Left lung (tissue), 10 donors: ENCODE data around the gene RAD23B. TPM values are rescaled to one million over a fixed set of nuclear protein-coding genes. Genes with fewer than 3 reads are reported as not detected.

ENCODE experiments used
- ATAC-seq: fragments of 200-7000 bp; cut with Tn5 transposase; one replicate; pipeline ENCODE4 v1.9.1; 2020; ENCODE audit warnings: moderate library complexity
- DNase-seq, 4 donors: peaks; one replicate each; pipeline ENCODE4 v3.0.0-alpha.2; 2013 to 2020
- H3K27ac ChIP-seq, 2 donors: fragments of 200-600 bp; sonication (generic) in 1 of 2; one replicate each; pipeline versions ENCODE4 v1.5.0 to v1.8.0; 2020 to 2021
- H3K27me3 ChIP-seq, 2 donors: fragments of 200-600 bp; sonication (generic) in 1 of 2; one replicate each; pipeline versions ENCODE4 v1.5.0 to v1.8.0; 2020 to 2021
- H3K36me3 ChIP-seq, 2 donors: fragments of 200-600 bp; sonication (generic) in 1 of 2; one replicate each; pipeline versions ENCODE4 v1.5.0 to v1.8.0; 2020 to 2021
- H3K4me1 ChIP-seq, 2 donors: fragments of 200-600 bp; one replicate each; pipeline ENCODE4 v1.8.0; 2021
- H3K4me3 ChIP-seq, 2 donors: fragments of 200-600 bp; sonication (generic) in 1 of 2; one replicate each; pipeline versions ENCODE4 v1.5.0 to v1.8.0; 2020 to 2021; ENCODE audit warnings: mild to moderate bottlenecking in 1 of 2
- H3K9me3 ChIP-seq, 2 donors: fragments of 200-600 bp; sonication (generic) in 1 of 2; one replicate each; pipeline versions ENCODE4 v1.5.0 to v1.8.0; 2020 to 2021
- CTCF ChIP-seq, 2 donors: fragments of 200-600 bp; sonication (generic) in 1 of 2; IDR thresholded peaks; one replicate each; pipeline versions ENCODE4 v1.5.0 to v1.8.0; 2021; ENCODE audit warnings: antibody characterized with exemption in 2 of 2
- intact Hi-C, 2 donors: fragments of 100-400 bp; cut with DNase I; formaldehyde crosslinking; loops; one replicate each; pipeline versions ENCODE4 v1.11.2 to v1.14.2; 2022
- polyA plus RNA-seq, 6 donors: library from polyadenylated mRNA; unstranded; fragments of 120-200 nt; gene quantifications; one replicate each; pipeline ENCODE4 v1.2.1, GENCODE V29; 2013; ENCODE audit not compliant: insufficient read length in 6 of 6
- total RNA-seq, 2 donors: library from RNA; stranded (reverse); fragmentation: NEBNext Ultra II Directional; extraction: Animal tissue kit (Norgen Biotek cat#: 25700); gene quantifications; one replicate each; pipeline ENCODE4 v1.2.1, GENCODE V29; 2021
- donor health status: DM: no; HTN: yes; CAD: no.
- donor health status: DM: no; HTN: no; CAD: no.

RAD23B gene
- total and polyA plus RNA-seq, 8 donors = 105 to 142 (median 114) TPM

DNA sequence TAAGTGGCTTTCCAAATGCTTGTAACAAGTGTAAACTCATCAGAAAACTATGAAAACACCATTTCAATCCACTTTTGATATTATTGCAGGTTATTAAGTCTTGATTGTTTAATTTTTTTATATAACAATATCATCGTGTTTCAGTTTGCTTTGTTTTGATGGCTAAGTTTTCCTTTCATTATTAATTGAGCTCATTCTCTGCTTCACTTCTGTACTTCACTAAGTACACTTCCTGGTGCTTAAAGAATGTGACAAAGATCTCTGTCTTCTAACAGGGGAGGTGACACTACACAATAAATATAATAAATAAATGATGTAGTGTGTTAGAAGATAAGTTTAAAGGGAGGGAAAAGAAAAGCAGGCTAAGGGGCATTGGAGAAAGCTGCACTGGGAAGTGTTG, 13.0 kb upstream of the RAD23B start:
- Histone ChIP-seq H3K27ac (peak overlapping the region; percentile 2 to 43), H3K36me3 (no peaks in the 10 kb centered on the region), H3K4me1 (peaks cover 3 to 14% of the 10 kb centered on the region in 2 donors), H3K4me3 (no peak overlapping the region), H3K27me3 (no peaks in the 10 kb centered on the region), H3K9me3 (peaks cover 0 to 6% of the 10 kb centered on the region in 2 donors)
- TF ChIP-seq CTCF (IDR thresholded peaks at IDR 0.05) = no peak
- intact Hi-C loops = no loop called here
- peak; percentile 64 for ATAC-seq
- no peak for DNase-seq

DNA sequence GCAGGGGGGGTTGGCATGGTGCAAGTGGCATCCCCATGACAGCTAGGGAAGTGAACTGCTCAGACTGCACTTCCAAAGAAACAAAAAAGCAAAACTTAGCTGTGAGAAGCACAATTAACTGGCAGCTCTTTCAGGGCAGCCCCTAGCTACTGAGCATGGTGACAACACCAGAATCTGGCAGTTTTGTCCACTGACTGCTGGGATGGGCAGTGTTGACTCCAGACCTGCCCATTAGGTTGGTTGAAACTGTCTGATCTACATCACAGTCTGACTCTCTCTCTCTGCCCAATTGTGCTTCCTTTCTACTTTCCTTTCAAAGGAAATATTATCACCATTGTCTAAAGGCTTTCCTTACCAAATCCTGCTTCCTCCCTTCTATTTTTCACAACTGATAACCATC, 12.5 kb upstream of the RAD23B start:
- no peaks in the 10 kb centered on the region for H3K36me3 ChIP-seq
- H3K27me3 ChIP-seq = no peaks in the 10 kb centered on the region
- TF ChIP-seq CTCF (IDR thresholded peaks at IDR 0.05) = no peak
- H3K4me3 ChIP-seq = no peak overlapping the region
- ATAC-seq = no peak
- H3K9me3 ChIP-seq = peaks cover 0 to under 1% of the 10 kb centered on the region in 2 donors
- no peak for DNase-seq
- H3K4me1 ChIP-seq = peaks cover 3 to 14% of the 10 kb centered on the region in 2 donors
- H3K27ac ChIP-seq = no peak overlapping the region
- intact Hi-C loops = no loop called here

DNA sequence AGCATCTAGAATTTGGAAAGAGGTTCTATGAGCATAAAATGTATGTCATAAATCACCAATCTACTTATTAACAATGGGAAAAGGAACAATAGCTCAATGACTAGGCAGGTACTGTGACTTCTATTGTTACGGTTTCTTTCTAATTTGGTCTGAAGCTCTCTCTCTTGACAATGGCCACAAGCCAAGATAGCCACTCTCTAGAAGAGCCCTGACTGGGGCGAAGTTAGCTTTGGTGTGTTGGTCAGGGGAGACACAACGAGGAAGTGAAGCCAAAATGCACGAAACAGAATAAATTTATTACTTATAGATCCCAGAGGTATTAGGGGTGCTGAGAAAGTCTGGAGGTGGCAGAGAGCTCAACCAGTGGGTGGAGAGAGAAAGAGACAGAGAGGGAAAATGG, 9.4 kb upstream of the RAD23B start:
- Histone ChIP-seq H3K4me3 (no peak overlapping the region), H3K27ac (no peak overlapping the region), H3K4me1 (peaks cover 3 to 14% of the 10 kb centered on the region in 2 donors), H3K36me3 (no peaks in the 10 kb centered on the region), H3K27me3 (no peaks in the 10 kb centered on the region), H3K9me3 (no peaks in the 10 kb centered on the region)
- DNase-seq (no peak), ATAC-seq (peak; percentile 38)
- intact Hi-C loops = no loop called here
- TF ChIP-seq CTCF (IDR thresholded peaks at IDR 0.05) = no peak

DNA sequence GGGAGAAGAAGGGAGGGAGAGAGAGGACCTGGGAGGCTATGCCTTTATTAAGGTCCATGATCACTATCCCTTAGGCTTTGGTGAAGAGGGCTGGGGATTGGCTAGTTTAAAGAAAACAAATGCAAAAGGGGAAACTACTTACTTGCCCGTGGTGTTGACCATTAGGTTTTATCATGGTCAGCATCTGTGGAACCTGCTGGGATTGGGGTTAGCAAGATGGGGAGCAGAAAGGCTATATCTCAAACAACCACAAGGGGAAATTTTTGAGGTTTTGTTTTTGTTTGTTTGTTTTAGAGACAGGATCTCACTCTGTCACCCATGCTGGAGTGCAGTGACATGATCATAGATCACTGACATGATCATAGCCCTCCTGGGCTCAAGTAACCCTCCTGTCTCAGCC, 9.0 kb upstream of the RAD23B start:
- ATAC-seq (no peak), DNase-seq (no peak)
- Histone ChIP-seq H3K27me3 (no peaks in the 10 kb centered on the region), H3K9me3 (no peaks in the 10 kb centered on the region), H3K4me3 (no peak overlapping the region), H3K4me1 (peaks cover 3 to 17% of the 10 kb centered on the region in 2 donors), H3K36me3 (no peaks in the 10 kb centered on the region), H3K27ac (no peak overlapping the region)
- intact Hi-C loops = no loop called here
- TF ChIP-seq CTCF (IDR thresholded peaks at IDR 0.05) = no peak

DNA sequence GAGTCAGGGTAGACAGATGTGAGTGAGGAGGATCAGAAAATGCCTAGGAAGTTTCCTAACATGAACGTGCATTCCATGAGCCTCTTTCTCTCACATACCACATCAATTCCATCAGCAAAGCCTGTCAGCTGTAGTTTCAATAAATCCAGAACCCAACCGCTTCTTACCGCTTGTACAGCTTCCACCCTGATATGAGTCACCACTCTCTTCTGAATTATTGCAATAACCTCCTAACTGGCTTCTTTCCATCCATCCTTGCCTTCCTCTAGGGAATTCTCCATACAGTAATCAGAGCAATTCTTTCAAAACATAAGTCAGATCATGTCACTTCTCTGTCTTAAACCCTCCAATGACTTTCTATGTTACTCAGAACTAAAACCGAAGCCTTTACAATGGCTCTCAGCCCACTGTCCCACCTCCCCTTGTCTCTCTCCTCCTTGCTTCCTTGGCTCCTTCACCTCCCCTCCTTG, 8.1 kb upstream of the RAD23B start:
- ATAC-seq (peak; percentile 79), DNase-seq (no peak)
- intact Hi-C loops = no loop called here
- no peaks in the 10 kb centered on the region for H3K27me3 ChIP-seq
- no peak for TF ChIP-seq CTCF (IDR thresholded peaks at IDR 0.05)
- no peaks in the 10 kb centered on the region for H3K36me3 ChIP-seq
- H3K4me1 ChIP-seq = peaks cover 0 to 15% of the 10 kb centered on the region in 2 donors
- no peak overlapping the region for H3K4me3 ChIP-seq
- H3K27ac ChIP-seq = no peak overlapping the region
- H3K9me3 ChIP-seq = no peaks in the 10 kb centered on the region
